HEK293 (cell line): ENCODE data around the gene CSNK2A1.

ENCODE experiments used
- CTCF ChIA-PET: fragments of 350-600 bp; formaldehyde crosslinking; extraction: SDS; loops from one replicate; lab custom pipeline; 2021; ENCODE audit warnings: antibody characterized with exemption; lab: Yijun Ruan, JAX
- POLR2A ChIA-PET: fragments of 300-600 bp; formaldehyde crosslinking; extraction: SDS; loops from one replicate; lab custom pipeline; 2020; ENCODE audit warnings: antibody characterized with exemption, inconsistent platforms; lab: Yijun Ruan, JAX
- H3K27ac ChIP-seq: fragments of 200-500 bp; sonication (Bioruptor generic); 2 replicates; pipeline ENCODE4 v1.5.1; 2014; ENCODE audit warnings: low read depth, low read length, control low read depth, inconsistent platforms; ENCODE audit errors: extremely low read depth
- H3K36me3 ChIP-seq, 2 experiments: fragments of 200-500 bp in 1 of 2; sonication (Bioruptor generic) in 1 of 2; 1 replicate in 1 of 2; 2 replicates in 1 of 2; pipeline ENCODE4 v1.5.1; 2014 to 2017; ENCODE audit warnings: inconsistent platforms in 2 of 2, low read length in 2 of 2; ENCODE audit not compliant: control insufficient read depth in 2 of 2, insufficient read depth in 1 of 2
- H3K4me1 ChIP-seq: fragments of 200-500 bp; sonication (Bioruptor generic); 2 replicates; pipeline ENCODE4 v1.5.1; 2014; ENCODE audit warnings: mild to moderate bottlenecking, low read length, inconsistent platforms; ENCODE audit not compliant: control insufficient read depth, insufficient read depth
- H3K4me3 ChIP-seq: 2 replicates; pipeline ENCODE4 v1.5.1; 2011; ENCODE audit warnings: low read depth, mild to moderate bottlenecking, control low read depth, low read length, moderate library complexity
- H3K9me3 ChIP-seq: fragments of 200-500 bp; sonication (Bioruptor generic); 2 replicates; pipeline ENCODE4 v1.5.1; 2014; ENCODE audit warnings: low read depth, low read length, inconsistent platforms; ENCODE audit not compliant: control insufficient read depth, insufficient read depth
- EGR2 ChIP-seq: fragments of 450-650 bp; formaldehyde crosslinking; IDR thresholded peaks from 2 replicates; pipeline ENCODE4 v1.5.1; 2016; ENCODE audit warnings: low read depth, missing biosample characterization, missing genetic modification characterization
- HIC1 ChIP-seq: fragments of 450-650 bp; formaldehyde crosslinking; IDR thresholded peaks from 2 replicates; pipeline ENCODE4 v1.5.1; 2016; ENCODE audit warnings: missing biosample characterization, missing genetic modification characterization
- HOXD13 ChIP-seq: sonication (generic); formaldehyde crosslinking; IDR thresholded peaks from 2 replicates; pipeline ENCODE4 v1.8.0; 2022; ENCODE audit warnings: missing genetic modification reagents, borderline replicate concordance
- RBAK ChIP-seq: fragments of 450-650 bp; formaldehyde crosslinking; IDR thresholded peaks from 2 replicates; pipeline ENCODE4 v1.5.1; 2016; ENCODE audit warnings: missing biosample characterization, missing genetic modification characterization
- YY2 ChIP-seq: fragments of 450-650 bp; formaldehyde crosslinking; IDR thresholded peaks from 2 replicates; pipeline ENCODE4 v1.5.1; 2016; ENCODE audit warnings: missing biosample characterization, missing genetic modification characterization
- ZBTB7A ChIP-seq: fragments of 450-650 bp; formaldehyde crosslinking; IDR thresholded peaks from 2 replicates; pipeline ENCODE4 v1.5.1; 2016; ENCODE audit warnings: low read depth, missing biosample characterization, missing genetic modification characterization
- ZFHX2 ChIP-seq: fragments of 450-650 bp; formaldehyde crosslinking; conservative IDR thresholded peaks from 2 replicates; pipeline ENCODE4 v1.5.1; 2016; ENCODE audit warnings: missing biosample characterization, missing genetic modification characterization
- ZFP69B ChIP-seq: fragments of 450-650 bp; formaldehyde crosslinking; IDR thresholded peaks from 2 replicates; pipeline ENCODE4 v1.5.1; 2016; ENCODE audit warnings: missing biosample characterization, missing genetic modification characterization
- ZNF174 ChIP-seq: fragments of 450-650 bp; formaldehyde crosslinking; IDR thresholded peaks from 2 replicates; pipeline ENCODE4 v1.5.0; 2017; ENCODE audit warnings: missing biosample characterization, mild to moderate bottlenecking, missing genetic modification characterization
- ZNF214 ChIP-seq: fragments of 450-650 bp; formaldehyde crosslinking; IDR thresholded peaks from 2 replicates; pipeline ENCODE4 v1.5.1; 2017; ENCODE audit warnings: missing biosample characterization, mild to moderate bottlenecking, missing genetic modification characterization, borderline replicate concordance
- ZNF513 ChIP-seq: fragments of 450-650 bp; IDR thresholded peaks from 2 replicates; pipeline ENCODE4 v1.5.1; 2018; ENCODE audit warnings: missing biosample characterization, missing genetic modification characterization
- ZNF654 ChIP-seq: fragments of 450-650 bp; formaldehyde crosslinking; IDR thresholded peaks from 2 replicates; pipeline ENCODE4 v1.5.1; 2016; ENCODE audit warnings: low read depth, missing biosample characterization, missing genetic modification characterization
- ZSCAN30 ChIP-seq: fragments of 450-650 bp; IDR thresholded peaks from 2 replicates; pipeline ENCODE4 v1.5.1; 2018; ENCODE audit warnings: missing biosample characterization, mild to moderate bottlenecking, missing genetic modification characterization, moderate library complexity
- TF ChIP-seq, protein P1 (sequence below): fragments of 450-650 bp; formaldehyde crosslinking; IDR thresholded peaks from 2 replicates; pipeline ENCODE4 v1.5.1; 2017; ENCODE audit warnings: missing biosample characterization, missing genetic modification characterization
- TF ChIP-seq, protein P2 (sequence below): fragments of 450-650 bp; formaldehyde crosslinking; IDR thresholded peaks from 2 replicates; pipeline ENCODE4; 2016; ENCODE audit warnings: missing biosample characterization, missing genetic modification characterization

The CSNK2A1 gene

GRCh38 chr20:480044-480443 is 63.5 kb downstream of the CSNK2A1 start:
- ChIA-PET POLR2A (interaction anchor here (1.4 kb wide), 1 partner anchor 125 kb away, joined by 3 read pairs; no protein-coding TSS in a partner anchor), CTCF (interaction anchor here (0.5 to 4.9 kb wide), 10 partner anchors 9 to 259 kb away, joined by 3 to 54 read pairs (median 4); no protein-coding TSS in a partner anchor)

DNA sequence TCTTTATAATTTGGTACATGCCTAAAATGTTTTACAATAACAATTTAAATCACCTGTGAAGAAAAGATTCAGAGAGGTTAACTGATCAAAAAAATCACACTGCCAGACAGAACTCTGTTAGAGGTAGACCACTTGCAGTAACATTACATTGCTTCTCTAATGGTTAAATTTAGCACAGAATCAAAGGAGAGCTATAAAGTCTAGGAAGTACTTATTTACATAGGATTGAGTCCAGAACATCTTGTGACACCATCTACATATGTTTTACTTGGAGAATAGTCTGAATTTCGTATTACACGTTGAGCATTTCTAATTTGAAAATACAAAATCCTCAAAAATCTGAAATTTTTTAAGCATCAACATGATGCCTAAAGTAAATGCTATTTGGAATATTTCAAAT is 64.1 kb downstream of the CSNK2A1 start:
- Histone ChIP-seq H3K36me3 (peaks cover 32 to 72% of the 10 kb centered on the region in 2 experiments), H3K9me3 (no peaks in the 10 kb centered on the region), H3K4me1 (no peaks in the 10 kb centered on the region), H3K27ac (no peak overlapping the region), H3K4me3 (no peak overlapping the region)
- ChIA-PET CTCF (interaction anchor here (0.5 to 4.9 kb wide), 15 partner anchors 9 to 260 kb away, joined by 3 to 54 read pairs (median 4); no protein-coding TSS in a partner anchor), POLR2A (interaction anchor here (1.4 kb wide), 1 partner anchor 125 kb away, joined by 3 read pairs; no protein-coding TSS in a partner anchor)
- TF ChIP-seq HIC1 (tag by site-specific recombination), result no peak
- no peak for TF ChIP-seq ZNF214 (tag by site-specific recombination)
- TF ChIP-seq YY2 (tag by site-specific recombination), result no peak
- TF ChIP-seq ZNF513 (tag by site-specific recombination), result peak; percentile 2; the same call in 1 of the 2 replicates
- no peak for TF ChIP-seq ZNF174 (tag by site-specific recombination)
- no peak for TF ChIP-seq ZBTB7A (tag by site-specific recombination)

More at GRCh38 chr20:480044-480443, 63.5 kb downstream of the CSNK2A1 start:
- no peak overlapping the region for H3K4me3 ChIP-seq
- TF ChIP-seq ZFHX2 (tag by site-specific recombination), result peak; percentile 89
- TF ChIP-seq, protein P1, sequence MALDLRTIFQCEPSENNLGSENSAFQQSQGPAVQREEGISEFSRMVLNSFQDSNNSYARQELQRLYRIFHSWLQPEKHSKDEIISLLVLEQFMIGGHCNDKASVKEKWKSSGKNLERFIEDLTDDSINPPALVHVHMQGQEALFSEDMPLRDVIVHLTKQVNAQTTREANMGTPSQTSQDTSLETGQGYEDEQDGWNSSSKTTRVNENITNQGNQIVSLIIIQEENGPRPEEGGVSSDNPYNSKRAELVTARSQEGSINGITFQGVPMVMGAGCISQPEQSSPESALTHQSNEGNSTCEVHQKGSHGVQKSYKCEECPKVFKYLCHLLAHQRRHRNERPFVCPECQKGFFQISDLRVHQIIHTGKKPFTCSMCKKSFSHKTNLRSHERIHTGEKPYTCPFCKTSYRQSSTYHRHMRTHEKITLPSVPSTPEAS (tag by site-specific recombination), result 0 out of 2 replicates have a peak, but pooled peaks have one; percentile 41
- peak; percentile 80 for TF ChIP-seq EGR2 (tag by site-specific recombination)
- no peak for TF ChIP-seq RBAK (tag by site-specific recombination)
- TF ChIP-seq HOXD13, result no peak
- H3K4me1 ChIP-seq, result no peaks in the 10 kb centered on the region
- H3K9me3 ChIP-seq, result no peaks in the 10 kb centered on the region
- peaks cover 36 to 76% of the 10 kb centered on the region in 2 experiments for H3K36me3 ChIP-seq
- no peak overlapping the region for H3K27ac ChIP-seq

- H3K4me1 ChIP-seq, result no peaks in the 10 kb centered on the region
- TF ChIP-seq ZFP69B, result no peak
- peak; percentile 63 for TF ChIP-seq ZNF654 (tag by site-specific recombination)
- TF ChIP-seq ZSCAN30 (tag by site-specific recombination), result 0 out of 2 replicates have a peak, but pooled peaks have one; percentile 34
- TF ChIP-seq ZNF513 (tag by site-specific recombination), result peak; percentile 78
- TF ChIP-seq, protein P2, sequence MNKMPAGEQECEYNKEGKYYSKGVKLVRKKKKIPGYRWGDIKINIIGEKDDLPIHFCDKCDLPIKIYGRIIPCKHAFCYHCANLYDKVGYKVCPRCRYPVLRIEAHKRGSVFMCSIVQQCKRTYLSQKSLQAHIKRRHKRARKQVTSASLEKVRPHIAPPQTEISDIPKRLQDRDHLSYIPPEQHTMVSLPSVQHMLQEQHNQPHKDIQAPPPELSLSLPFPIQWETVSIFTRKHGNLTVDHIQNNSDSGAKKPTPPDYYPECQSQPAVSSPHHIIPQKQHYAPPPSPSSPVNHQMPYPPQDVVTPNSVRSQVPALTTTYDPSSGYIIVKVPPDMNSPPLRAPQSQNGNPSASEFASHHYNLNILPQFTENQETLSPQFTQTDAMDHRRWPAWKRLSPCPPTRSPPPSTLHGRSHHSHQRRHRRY (tag by site-specific recombination), result no peak
- TF ChIP-seq, all 188 proteins: peak for 3
- ChIA-PET CTCF (interaction anchor here (0.6 to 4.9 kb wide), 21 partner anchors 8 to 260 kb away, joined by 3 to 54 read pairs (median 4); no protein-coding TSS in a partner anchor), POLR2A (interaction anchor here (0.7 to 1.4 kb wide), 2 partner anchors 78 to 124 kb away, joined by 3 to 5 read pairs; no protein-coding TSS in a partner anchor)
- no peak overlapping the region for H3K27ac ChIP-seq
- H3K36me3 ChIP-seq, result peaks cover 32 to 67% of the 10 kb centered on the region in 2 experiments
- H3K4me3 ChIP-seq, result no peak overlapping the region
- no peaks in the 10 kb centered on the region for H3K9me3 ChIP-seq
These were observed 64.6 kb downstream of the CSNK2A1 start for GRCh38 chr20:478949-479429.
